GM19328 (cell line): Measurements from ENCODE around the gene FNDC3B.

Source experiments
- ATAC-seq: cut with Tn5 transposase; IDR thresholded peaks from one replicate; pipeline ENCODE4 v1.9.1; 2021; ENCODE audit warnings: mild to moderate bottlenecking, moderate library complexity; ENCODE audit not compliant: unreplicated experiment

FNDC3B gene

DNA sequence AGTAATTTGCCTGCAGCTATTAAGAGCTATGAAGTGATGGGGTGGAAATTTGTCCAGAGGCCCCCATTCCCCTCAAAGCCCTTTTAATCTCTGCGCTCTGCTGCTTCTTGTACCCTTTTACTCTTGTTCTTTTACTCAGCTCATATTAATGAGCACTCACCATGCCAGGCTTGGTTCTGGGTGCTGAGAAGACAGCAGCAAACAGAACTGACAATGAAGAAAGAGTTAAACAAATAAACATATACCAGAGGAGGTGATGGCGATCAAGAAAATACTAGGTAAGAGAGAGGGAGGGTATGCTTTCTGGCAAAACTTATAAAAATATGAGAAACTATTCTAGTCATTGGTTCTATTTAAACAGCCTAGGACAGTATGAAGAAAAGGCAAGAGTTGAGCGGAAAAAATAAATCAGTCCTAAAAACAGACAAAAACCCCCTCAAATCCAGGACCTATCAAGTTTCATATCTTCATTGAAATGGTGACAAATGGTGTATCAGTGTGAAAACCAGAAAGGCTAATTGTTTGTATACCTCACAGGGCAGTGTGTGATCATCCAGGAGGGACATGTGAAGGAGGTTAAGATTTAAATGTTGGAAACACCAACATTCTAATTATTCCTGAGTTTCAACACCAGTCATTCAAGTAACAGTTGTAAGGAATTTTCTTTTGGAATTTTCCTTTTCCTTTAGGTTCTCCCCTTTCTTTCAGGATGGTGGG lies 144.9 kb downstream of the FNDC3B start:
- no peak for ATAC-seq

DNA sequence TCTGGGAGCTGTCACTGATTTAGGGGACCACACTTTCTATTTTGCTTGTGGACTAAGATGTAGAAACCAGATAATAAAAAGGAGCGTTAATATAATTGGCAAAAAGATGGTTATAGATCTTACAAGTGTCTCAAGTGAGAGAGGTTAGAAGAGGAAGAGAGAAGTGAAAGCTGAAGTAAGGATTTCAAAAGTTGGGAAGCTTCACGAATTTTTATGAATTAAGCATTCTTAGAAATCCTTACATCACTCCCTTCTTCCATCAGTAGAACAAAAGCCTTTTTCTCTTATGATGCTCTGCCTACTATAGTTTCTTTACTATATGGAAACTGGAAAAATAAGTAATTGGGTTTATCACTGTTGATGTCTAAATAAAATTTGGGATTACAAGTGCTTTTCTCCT lies 146.5 kb downstream of the FNDC3B start:
- ATAC-seq: no peak

DNA sequence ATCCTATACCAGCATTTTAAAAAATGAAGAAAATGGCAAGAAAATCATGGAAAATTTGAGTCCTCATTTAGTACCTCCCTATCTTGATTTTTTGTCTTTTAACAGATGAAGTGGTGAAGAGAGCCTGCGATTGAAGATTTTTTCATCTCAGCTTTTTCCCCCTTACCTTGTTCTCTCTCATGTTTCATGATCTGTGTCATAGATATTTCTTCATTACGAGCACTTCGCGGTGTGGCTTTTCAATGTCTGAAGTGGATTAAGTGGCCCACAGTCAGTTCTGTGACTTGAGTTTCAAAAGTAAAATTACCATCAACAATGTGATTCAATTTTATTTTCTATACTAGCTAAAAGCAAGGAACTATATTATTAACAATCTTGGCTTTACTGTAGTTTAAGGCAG lies 147.2 kb downstream of the FNDC3B start:
- no peak for ATAC-seq

DNA sequence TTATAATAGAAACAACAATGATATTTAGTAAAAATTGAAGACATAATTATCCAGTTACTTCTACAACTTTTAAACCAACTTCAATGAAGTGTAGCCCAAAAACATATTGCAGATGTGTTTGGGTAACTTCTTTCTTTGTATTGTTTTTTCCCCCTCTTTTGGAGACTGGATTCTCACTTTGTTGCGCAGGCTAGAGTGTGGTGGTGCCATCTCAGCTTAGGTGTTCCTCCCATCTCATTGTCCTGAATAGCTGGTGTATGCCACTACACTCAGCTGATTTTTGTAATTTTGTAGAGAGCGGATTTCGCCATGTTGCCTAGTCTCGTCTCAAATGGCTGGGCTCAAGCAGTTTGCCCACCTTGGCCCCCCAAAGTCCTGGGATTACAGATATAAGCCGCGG lies 148.1 kb downstream of the FNDC3B start:
- no peak for ATAC-seq

DNA sequence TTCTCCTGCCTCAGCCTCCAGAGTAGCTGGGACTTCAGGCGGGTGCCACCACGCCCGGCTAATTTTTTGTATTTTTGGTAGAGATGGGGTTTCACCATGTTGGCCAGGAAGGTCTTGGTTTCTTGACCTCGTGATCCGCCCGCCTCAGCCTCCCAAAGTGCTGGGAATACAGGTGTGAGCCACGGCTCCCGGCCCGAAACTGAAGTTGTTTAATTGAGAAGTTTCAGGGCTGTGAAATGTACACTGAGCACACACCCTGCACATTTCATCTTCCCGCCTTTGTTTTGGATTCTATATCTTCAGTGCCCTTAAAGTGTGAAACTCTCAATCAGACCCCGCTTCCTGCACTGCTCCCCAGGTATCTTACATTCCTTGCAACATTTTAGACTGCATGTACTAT lies 149.1 kb downstream of the FNDC3B start:
- ATAC-seq: no peak

DNA sequence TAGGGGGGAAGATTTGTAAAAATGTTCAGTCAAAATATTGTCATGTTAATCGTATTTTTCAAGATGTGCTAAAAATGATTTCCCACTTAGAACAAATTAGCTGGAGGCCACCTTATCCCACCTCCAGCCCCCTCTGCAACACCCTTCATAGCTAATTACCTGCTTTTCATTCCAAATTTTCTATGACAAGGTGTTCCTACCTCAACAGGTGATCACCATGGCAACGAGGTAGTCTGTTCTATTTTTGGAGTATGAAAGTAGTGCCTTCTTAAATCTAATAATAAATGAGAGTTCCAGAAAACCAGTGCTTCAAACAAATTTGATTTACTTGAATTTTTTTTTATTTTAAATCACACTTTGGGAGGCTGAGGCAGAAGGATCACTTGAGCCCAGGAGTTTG lies 149.8 kb downstream of the FNDC3B start:
- ATAC-seq: no peak

DNA sequence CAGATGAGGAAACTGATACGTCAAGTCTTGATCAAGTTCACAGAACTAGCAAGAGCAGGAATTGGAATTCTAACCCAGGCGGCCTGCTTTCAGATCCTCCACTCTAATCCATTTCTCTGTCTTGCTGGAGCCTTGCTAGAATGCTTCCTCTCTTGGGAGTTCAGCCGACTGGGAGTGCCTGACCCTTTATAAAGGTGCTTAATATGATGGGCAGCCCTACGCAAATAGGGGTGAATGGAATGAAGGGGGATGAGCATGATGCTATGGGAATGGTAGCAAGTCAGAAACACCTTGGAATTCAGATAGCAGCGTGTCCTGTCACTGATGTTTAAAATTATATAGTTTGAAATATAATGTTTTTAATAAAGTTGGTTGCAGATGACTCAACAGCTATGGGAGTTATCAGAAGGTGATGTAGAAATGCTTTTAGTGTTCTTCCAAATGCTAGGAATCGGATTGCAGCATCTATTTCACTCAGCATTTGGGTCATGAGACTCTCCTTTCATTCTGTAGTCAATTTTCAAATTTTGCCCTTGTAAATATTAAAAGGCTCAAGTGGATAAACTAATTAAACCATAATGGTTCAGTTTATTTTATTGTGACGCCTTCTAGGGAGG lies 150.7 kb downstream of the FNDC3B start:
- ATAC-seq: no peak

DNA sequence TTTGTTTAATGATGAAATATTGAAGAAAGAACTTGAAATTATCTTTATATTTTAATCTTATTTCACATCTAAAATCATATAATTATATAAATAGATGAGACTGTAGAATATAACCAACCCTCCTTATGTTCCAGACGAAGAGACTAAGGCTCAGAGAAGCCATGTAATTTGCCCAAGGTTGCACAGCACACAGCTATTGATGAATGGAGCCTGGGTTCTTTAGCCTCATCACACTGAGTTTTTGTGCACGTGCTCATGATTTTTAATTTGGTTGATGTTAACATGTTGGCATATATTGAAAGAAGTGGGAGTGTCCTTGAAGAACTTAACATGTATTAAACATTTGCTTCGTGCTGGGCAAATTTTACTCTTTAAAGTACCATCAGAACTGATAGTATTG lies 151.6 kb downstream of the FNDC3B start:
- ATAC-seq: no peak

DNA sequence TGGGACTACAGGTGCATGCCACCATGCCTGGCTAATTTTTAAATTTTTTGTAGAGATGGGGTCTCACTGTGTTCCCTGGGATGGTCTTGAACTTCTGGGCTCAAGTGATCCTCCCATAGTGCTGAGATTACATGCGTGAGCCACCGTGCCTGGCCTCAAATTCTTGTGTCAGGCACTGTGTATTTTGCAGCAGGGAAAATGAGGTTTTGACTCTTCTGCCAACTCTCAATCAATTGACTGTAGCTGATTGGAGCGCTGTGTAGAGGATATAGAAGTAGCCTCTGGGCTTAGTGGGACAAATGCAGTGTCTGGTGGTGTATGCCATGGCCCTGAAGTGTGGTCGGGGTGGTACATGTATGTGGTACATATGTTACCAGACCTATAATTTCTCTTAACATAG lies 152.3 kb downstream of the FNDC3B start:
- no peak for ATAC-seq

DNA sequence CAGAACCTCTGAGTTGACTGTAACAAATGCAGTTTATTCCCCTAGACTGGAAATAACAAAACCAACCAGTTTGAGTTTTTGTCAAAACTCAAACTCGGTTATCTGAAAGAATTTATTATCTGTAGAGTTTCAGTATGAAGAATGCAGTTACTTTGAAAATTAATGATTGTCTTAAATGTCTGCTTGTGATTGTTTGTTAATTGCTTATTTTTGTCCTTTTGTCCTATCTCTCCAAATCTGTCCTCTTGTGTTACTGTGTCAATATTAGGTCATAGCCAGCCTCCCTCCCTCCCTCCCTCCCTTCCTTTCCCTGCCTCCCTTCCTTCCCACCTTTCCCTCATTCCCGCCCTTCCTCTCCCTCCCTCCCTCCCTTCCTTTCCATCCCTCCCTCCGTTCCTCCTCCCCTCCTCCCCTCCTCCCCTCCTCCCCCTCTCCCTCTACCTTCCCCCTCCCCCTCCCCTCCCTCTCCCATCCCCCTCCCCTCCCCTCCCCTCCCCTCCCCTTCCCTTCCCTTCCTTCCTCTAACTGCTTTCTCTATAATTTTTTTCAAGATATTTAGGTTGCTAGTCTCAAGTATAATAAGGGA lies 153.5 kb downstream of the FNDC3B start:
- ATAC-seq: no peak

DNA sequence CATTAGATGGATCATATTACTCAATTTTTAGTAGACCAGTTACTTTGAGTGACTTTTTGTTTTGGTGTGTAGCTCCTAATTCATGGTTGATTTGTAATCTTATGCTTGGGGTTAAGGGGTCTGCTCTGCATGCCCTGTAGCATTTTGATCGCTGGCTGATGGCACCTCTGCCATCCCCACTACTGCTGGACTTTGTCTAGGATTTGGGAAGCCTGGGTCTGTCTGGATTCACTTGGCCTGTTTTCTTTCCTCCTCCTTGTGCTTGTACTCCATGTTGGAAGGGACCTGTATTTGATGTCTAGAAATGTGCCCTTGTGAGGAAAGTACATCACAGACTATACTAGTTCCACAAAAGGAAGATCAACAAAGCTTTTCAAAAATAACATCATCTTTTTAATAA lies 154.1 kb downstream of the FNDC3B start:
- no peak for ATAC-seq

DNA sequence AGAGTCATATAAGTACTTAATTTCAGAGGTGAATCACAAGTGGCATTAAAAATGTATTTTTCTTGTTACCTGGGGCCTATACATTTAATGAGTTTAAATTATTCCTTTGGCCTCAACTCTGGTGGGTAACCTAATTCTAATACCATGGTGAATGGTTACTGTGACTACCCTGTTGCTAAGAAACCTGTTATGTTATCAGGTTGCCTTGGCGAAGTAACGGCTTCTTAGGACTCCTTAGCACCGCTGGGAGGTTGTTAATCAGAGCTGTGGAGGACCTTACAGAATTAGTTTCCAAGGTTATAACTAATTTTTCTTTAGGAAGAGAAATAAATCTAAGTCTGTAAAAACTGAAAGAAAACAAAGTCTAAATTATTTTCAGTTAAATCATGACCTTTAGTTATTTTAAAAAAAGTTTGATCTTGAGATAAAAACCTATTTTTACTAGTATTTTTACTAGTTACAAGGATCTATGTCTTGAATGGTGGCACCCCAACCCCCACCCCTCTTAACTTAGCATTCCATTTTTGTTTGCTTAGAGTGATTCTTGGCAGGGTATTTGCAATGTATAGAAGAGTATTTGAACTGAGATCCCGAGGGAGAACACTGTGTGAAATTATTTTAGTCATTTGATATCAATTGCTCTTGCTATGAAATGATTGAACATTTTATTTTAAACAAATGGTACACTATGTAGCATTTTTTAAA lies 155.5 kb downstream of the FNDC3B start:
- ATAC-seq: no peak

DNA sequence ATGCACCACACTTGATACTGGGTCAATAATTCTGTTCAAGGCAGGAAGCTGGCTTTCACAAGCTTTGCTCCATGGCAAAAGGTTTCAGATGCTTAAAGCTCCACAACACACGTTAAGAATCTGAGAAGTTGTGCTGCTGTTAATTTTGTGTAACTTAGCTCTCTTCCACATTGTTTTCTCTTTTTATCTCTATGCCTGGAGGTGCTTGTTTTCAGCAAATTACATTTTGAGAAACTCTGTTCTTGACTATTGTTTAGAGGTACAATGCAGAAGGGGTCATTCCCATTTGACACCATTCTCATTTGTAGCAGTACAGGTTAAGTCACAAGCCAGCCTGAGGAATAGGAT lies 156.0 kb downstream of the FNDC3B start:
- no peak for ATAC-seq

DNA sequence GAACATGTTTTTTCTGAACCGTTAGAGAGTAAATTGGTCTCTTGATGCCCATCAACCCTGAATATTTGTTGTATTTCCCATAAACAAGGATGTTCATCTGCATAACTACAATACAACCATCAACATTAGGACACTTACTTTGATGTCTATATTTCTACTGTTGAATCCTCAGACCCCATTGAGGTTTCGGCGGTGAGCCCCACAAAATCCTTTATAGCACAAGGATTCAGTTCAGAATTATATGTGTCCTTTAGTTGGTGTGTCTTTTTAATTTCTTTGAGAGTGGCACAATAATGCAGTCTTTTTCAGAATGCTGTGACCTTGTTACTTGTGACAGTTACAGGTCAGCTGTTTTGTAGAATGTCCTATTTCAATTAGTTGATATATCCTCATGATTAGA lies 158.0 kb downstream of the FNDC3B start:
- no peak for ATAC-seq

DNA sequence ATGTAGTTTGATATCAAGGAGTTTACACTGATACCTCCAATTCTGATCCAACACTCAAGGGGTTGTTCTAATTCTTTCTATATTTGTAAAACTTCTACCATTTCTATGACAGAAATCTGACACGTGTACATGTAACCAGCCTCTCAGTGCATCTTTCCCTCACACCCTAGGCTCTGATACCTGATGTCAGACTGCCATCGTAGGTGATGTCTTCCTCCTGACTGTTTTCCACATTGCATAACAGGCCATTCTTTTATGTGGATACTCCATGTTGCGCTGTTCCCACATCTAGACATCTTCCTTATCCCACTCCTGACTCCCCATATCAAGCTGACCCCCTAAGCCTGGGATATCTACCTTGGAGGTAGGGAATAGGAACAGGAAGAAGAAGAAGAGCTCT lies 159.1 kb downstream of the FNDC3B start:
- no peak for ATAC-seq

DNA sequence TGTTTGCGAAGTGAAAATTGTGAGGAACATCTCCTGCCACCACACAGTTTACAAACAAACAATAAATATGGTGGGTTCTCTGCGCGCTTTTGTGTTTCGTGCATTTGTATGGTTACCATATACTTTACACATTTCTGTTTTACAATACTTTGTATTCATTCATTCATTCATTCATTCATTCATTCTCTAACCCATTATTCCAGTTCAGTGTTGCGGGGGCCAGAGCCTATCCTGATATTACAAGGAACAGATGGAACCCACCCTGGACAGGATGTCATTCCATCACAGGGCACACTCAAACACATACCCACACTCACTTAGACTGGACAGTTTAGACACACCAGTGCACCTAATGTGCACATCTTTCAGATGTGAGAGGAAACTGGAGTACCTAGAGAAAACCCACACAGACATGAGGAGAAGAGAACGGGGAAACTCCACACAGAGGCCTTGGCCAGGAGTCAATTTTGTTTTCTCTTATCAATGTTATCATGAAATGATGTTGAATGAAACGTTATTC lies 160.5 kb downstream of the FNDC3B start:
- ATAC-seq: no peak

DNA sequence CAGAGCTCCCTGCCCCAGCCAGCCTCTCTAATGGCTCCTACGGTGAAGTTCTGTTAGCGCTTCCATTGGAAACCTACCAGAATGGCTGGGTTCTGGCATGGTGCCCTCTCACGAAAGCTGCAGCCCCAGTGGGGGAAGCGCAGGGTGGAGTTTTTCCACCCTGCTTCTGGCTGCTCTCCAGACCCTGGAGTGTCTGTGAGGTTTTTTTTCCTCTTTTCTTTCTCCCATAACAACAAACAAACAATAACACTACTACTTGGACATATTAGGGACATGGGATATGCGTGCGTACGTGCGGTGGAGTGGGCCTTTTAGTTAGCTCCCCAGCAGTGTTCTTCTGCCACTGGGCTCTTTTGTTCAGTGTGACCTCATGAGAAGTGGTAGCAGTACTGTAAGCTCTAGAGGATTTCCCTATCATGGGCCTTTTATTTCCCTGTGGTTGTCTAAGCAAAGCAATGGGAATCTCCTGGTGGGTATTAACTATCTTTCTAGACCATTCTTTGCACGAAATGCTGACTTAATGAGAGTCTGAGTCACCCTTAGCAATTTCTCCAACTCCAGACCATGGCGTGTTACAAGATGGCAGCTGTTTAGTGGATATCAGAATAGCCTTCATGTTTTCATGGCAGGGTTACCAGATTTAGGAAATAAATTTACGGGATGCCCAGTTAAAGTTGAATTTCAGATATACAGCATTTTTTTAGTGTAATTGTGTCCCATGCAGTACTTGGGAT lies 161.9 kb downstream of the FNDC3B start:
- no peak for ATAC-seq

DNA sequence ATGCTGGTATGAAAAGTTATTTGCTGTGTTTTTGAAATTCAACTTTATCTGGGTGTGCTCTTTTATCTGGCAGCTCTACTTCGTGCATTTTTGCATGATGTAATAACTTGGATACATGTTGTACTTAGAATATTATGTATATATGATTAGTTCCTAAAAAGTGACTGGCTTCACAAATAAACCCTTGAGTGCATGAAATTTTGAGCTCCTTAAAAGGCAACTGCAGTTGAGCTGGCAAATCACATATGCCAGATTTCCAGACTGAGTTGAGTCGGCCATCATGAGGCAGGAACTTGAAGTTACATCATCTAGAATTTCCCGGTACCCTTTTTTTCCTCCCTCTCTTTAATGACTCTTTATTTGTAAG lies 162.5 kb downstream of the FNDC3B start:
- no peak for ATAC-seq

DNA sequence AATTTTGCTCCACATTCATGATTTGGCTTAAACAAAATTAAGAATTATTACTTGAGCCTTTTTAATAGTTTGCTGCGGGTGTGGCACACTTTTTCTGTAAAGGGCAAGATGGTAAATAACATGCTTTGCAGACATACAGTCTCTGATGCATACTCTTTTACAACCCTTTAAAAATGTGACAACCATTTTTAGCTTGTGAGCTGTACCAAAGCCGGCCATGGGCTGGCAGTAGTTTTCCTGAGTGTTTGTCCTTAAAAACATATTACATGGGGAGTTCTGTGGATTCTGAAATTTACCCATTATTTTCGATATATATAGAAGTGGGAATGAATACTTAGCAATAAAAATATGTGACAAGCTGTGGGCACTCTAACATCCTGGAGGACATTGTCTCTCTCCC lies 163.4 kb downstream of the FNDC3B start:
- no peak for ATAC-seq

DNA sequence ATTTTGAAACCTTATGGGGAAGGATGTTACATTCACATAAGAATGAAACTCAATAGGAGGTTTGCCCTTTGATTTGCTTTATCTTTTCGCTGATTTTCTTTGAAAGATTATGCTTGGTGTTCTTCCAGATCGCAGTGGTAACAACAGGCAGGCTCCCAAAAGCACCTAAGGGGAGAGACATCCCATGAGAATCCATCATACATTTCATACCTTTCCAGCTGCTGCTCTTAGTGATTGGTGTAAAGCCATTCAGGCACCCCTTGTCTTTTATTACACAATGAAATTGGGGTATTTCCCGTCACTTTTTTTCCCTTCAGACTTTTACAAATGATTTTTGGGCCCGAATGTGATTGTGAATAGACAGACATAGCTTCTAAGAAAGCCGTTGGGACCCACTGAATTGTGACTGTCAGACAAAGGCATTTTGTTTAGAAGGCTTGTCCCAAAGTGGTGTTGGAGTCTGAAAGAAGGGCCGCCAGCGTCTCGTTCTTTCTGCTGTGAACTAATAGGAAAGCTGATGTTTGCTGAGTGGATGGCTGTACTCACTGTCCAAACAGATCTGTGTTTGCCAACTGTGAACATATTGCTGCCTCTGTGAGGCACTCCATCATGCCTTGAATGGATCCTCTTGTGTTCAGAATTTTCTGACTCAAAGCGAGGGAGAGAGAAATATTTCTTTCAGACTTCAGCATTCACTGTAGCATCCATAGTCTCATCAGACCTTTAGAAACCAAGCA lies 164.3 kb downstream of the FNDC3B start:
- ATAC-seq: no peak

DNA sequence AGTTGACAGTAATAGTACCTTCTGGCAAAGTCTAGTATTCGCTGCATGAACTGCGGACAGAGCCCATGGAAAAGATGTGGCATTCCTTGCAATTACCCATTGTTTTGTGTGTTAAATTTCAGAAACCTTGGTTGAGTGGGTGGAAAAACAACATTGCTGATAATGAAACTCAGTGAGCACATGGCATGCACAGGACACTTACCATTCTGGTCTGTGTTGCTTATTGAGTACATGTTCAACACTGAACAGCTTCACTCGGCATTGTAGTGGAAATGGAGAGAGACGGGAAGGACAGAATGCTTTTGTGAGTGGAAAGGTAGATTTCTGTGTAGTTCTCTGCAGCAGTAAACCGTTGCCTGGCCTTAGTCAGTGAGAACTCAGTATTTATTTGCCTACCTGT lies 165.3 kb downstream of the FNDC3B start:
- ATAC-seq: no peak
